ENCODE measurements around the gene SUCO. TPM values are rescaled to one million over a fixed set of nuclear protein-coding genes. Genes with fewer than 3 reads are reported as not detected.

Gene SUCO
- total RNA-seq, 4 donors from 2014 or later = 39.7 to 129 (median 93.9) TPM

- no peak for TF ChIP-seq POLR2A (IDR thresholded peaks at IDR 0.05)
- no peak for TF ChIP-seq CTCF (IDR thresholded peaks at IDR 0.05)
- no peak for DNase-seq
- H3K4me3 ChIP-seq = no peak overlapping the region
- H3K36me3 ChIP-seq = no peaks in the 10 kb centered on the region
- intact Hi-C loops (cut with DNase I; ENCODE audit: low total_unique reads) = no loop called here
- H3K27me3 ChIP-seq = no peaks in the 10 kb centered on the region
- no peak overlapping the region for H3K27ac ChIP-seq
- H3K9me3 ChIP-seq = no peaks in the 10 kb centered on the region
- H3K4me1 ChIP-seq = peaks cover 0 to 4% of the 10 kb centered on the region in 2 donors
These were observed 12.6 kb downstream of the SUCO start for GRCh38 chr1:172545396-172546004.

- no peak for DNase-seq
- Histone ChIP-seq H3K4me3 (no peak overlapping the region), H3K27ac (no peak overlapping the region), H3K36me3 (no peaks in the 10 kb centered on the region), H3K9me3 (no peaks in the 10 kb centered on the region), H3K4me1 (peaks cover 0 to 7% of the 10 kb centered on the region in 2 donors), H3K27me3 (no peaks in the 10 kb centered on the region)
- intact Hi-C loops (cut with DNase I; ENCODE audit: low total_unique reads) = no loop called here
- TF ChIP-seq CTCF (IDR thresholded peaks at IDR 0.05) = no peak
- no peak for TF ChIP-seq POLR2A (IDR thresholded peaks at IDR 0.05)
These were observed 14.1 kb downstream of the SUCO start for GRCh38 chr1:172547071-172547470.

GRCh38 chr1:172549621-172550280 lies 16.8 kb downstream of the SUCO start:
- peaks cover 0 to 7% of the 10 kb centered on the region in 2 donors for H3K4me1 ChIP-seq
- TF ChIP-seq CTCF (IDR thresholded peaks at IDR 0.05) = no peak
- TF ChIP-seq POLR2A (IDR thresholded peaks at IDR 0.05) = no peak
- no peak overlapping the region for H3K4me3 ChIP-seq
- intact Hi-C loops (cut with DNase I; ENCODE audit: low total_unique reads) = no loop called here
- no peaks in the 10 kb centered on the region for H3K27me3 ChIP-seq
- H3K27ac ChIP-seq = no peak overlapping the region
- H3K9me3 ChIP-seq = no peaks in the 10 kb centered on the region
- no peaks in the 10 kb centered on the region for H3K36me3 ChIP-seq
- no peak for DNase-seq

GRCh38 chr1:172551279-172551678 lies 18.3 kb downstream of the SUCO start:
- Histone ChIP-seq H3K27ac (no peak overlapping the region), H3K27me3 (no peaks in the 10 kb centered on the region), H3K36me3 (no peaks in the 10 kb centered on the region), H3K4me3 (no peak overlapping the region), H3K4me1 (peaks cover 0 to 3% of the 10 kb centered on the region in 2 donors), H3K9me3 (no peaks in the 10 kb centered on the region)
- no peak for DNase-seq
- no peak for TF ChIP-seq POLR2A (IDR thresholded peaks at IDR 0.05)
- no peak for TF ChIP-seq CTCF (IDR thresholded peaks at IDR 0.05)
- intact Hi-C loops (cut with DNase I; ENCODE audit: low total_unique reads) = no loop called here

- H3K4me3 ChIP-seq = no peak overlapping the region
- DNase-seq = no peak
- no peaks in the 10 kb centered on the region for H3K9me3 ChIP-seq
- H3K27ac ChIP-seq = no peak overlapping the region
- TF ChIP-seq CTCF (IDR thresholded peaks at IDR 0.05) (no peak), POLR2A (IDR thresholded peaks at IDR 0.05) (no peak)
- intact Hi-C loops (cut with DNase I; ENCODE audit: low total_unique reads) = no loop called here
- H3K36me3 ChIP-seq = no peaks in the 10 kb centered on the region
- H3K4me1 ChIP-seq = peaks cover 0 to 3% of the 10 kb centered on the region in 2 donors
- H3K27me3 ChIP-seq = no peaks in the 10 kb centered on the region
These were observed 22.0 kb downstream of the SUCO start for GRCh38 chr1:172554915-172555314.

Data from uterus (tissue), 4 donors.